CD4-positive, alpha-beta T cell treated with Interleukin-6 for 4 hours (primary cell): ENCODE results near the gene RDH13.
"Not testable (repeated sequence)": the region's sequence is repeated elsewhere in the genome, so short reads cannot be mapped to it uniquely, and the experiment has no call there.

Experiments used
- DNase-seq: peaks from one replicate; pipeline ENCODE4 v3.0.0-alpha.2; 2020; ENCODE audit warnings: mixed read lengths

Gene RDH13

DNA sequence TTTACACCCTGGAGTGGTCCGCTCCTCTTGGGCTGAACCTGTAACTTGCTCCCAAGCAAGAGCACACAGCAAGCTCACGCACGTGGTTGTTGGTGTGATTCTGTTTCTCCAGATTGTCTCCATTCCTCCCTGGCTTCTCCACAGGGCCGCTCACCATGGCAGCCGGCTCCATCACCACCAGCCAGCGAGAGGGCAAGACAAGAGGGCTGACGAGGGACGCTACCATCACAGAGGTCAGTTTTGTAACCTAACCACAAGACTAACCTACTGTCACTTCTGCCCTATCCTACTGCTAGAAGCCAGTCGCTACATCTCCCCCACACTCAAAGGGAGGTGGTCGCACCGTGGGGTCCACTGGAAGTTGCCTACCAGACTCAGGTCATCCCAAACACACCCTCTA lies 20.3 kb downstream of the RDH13 start:
- DNase-seq, result no peak

DNA sequence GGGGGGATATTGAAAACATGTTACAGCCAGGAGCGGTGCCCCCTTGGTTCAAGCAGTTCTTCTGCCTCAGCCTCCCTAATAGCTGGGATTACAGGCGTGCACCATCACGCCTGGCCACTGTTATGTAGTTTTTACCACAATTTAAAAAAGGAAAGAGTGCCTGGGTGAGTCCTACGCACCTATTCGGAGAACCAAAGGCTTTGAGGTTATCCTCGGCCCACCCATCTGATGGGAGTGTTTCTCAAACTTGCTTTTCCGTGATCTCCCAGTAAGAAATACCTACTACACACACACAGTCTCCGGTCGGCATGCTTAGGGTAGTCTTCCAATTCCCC lies 20.6 kb downstream of the RDH13 start:
- no peak for DNase-seq

DNA sequence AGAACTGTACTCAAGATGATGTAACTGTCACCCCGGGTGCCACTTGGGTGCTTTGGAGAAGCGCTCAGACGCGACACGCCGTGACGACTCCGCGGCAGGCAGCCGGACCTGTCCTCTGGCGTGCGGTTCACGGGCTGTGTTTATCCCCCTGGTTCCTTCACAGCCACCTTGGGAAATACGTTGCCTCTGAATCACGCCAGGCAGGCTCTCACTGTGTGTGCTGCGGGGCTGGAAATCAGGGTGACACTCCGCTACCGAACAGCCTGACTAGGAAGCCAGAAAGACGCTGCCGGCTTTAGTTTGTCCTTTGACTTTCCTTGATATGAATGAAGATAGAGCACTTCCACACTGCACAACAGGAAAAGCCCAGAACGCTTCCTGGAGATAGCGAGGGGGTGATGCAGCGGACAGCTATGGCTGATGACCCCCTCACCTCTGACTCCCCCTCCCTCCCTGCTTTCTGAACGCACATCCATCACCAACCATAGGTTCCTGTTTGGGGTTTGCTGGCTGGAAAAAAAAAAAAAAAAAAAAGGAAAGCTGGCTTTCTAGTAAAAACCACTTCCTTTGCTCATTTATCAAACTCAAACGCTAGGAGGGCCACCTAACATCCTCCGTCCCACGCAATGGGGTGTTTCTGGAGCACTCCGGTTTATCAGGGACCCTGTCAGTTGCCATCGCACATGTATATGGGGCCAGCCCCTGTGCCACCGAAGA lies 21.2 kb downstream of the RDH13 start:
- peak; percentile 3 for DNase-seq

DNA sequence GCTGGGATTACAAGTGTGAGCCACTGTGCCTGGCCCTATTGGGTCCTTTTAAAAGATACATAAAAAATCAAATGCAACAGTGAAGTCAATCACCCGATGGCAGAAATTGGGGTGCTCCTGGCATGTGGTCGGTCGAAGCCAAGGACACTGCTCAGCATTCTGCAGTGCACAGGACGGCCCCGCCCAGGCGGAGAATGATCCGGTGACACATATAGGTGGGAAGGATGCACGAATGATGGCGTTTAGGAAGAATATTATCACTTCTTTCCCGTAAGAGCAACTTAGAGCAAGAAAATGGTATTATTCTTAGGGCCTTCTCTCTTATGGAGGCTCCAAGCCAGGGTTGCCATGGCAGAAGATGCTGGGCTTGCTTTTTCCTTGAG lies 21.7 kb downstream of the RDH13 start:
- DNase-seq, result no peak

DNA sequence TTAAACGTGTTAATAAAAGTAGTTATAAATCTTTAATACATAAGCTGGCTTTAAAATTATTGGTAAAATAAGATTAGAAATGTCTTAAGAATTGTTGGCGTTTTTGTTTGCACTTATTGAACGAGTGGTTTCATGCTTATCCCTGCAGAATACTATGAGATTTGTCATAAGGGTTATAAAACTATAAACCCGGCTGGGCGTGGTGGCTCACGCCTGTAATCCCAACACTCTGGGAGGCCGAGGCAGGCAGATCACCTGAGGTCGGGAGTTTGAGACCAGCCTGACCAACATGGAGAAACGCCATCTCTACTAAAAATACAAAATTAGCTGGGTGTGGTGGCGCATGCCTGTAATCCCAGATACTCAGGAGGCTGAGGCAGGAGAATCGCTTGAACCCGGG lies 22.3 kb downstream of the RDH13 start:
- not testable (repeated sequence) for DNase-seq

DNA sequence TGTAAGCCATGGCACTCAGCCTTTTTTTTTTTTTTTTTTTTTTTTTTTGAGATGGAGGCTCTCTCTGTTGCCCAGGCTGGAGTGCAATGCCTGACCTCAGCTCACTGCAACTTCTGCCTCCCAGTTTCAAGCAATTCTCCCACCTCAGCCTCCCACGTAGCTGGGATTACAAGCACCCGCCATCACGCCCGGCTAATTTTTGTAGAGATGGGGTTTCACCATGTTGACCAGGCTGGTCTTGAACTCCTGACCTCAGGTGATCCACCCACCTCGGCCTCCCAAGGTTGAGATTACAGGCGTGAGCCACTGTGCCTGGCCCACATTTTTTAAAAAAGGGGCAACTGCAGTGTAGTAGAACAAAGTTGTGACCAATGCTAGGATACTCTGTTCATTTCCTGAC lies 25.3 kb downstream of the RDH13 start:
- not testable (repeated sequence) for DNase-seq

DNA sequence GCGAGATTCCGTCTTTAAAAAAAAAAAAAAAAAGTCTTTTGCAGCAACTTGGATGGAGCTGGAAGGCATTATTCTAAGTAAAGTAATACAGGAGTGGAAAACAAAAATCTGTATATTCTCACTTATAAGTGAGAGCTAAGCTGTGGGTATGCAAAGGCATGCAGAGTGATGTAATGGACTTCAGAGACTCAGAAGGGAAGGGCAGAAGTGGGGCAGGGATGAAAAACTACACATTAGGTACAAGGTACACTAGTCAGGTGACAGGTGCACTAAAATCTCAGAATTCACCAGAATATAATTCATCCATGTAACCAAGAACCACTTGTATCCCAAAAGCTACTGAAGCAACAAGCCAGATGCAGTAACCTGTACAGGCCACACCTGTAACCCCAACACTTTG lies 26.9 kb downstream of the RDH13 start:
- no peak for DNase-seq

DNA sequence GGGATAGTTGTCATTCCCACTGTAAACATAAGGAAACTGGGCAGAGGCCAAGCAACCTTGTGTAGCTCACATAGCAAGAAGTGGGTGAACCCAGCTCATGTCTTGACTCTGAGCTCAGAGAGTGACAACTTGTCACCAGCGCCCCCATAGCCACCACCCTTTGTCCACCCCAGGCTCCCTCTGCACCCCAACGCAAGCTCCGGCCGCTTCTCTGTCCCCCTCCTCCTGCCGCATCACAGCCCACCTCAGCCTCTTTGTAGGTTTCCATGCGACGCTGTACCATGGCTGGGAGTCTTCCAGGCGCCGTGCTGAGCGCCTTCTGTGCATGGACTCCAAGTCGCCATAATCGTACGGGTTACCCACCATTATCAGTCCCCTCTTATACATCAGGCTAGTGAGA lies 28.2 kb downstream of the RDH13 start:
- no peak for DNase-seq

DNA sequence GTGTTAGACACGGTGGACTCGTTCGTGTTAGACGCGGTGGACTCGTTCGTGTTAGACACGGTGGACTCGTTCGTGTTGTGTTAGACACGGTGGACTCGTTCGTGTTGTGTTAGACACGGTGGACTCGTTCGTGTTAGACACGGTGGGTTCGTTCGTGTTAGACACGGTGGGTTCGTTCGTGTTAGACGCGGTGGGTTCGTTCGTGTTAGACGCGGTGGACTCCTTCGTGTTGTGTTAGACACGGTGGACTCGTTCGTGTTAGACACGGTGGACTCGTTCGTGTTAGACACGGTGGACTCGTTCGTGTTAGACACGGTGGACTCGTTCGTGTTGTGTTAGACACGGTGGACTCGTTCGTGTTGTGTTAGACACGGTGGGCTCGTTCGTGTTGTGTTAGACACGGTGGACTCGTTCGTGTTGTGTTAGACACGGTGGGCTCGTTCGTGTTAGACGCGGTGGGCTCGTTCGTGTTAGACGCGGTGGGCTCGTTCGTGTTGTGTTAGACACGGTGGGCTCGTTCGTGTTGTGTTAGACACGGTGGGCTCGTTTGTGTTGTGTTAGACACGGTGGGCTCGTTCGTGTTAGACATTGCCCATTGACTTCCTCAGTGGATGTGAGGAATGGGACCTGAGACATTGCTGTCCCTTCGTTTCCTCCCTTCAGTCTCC lies 29.8 kb downstream of the RDH13 start:
- not testable (repeated sequence) for DNase-seq

DNA sequence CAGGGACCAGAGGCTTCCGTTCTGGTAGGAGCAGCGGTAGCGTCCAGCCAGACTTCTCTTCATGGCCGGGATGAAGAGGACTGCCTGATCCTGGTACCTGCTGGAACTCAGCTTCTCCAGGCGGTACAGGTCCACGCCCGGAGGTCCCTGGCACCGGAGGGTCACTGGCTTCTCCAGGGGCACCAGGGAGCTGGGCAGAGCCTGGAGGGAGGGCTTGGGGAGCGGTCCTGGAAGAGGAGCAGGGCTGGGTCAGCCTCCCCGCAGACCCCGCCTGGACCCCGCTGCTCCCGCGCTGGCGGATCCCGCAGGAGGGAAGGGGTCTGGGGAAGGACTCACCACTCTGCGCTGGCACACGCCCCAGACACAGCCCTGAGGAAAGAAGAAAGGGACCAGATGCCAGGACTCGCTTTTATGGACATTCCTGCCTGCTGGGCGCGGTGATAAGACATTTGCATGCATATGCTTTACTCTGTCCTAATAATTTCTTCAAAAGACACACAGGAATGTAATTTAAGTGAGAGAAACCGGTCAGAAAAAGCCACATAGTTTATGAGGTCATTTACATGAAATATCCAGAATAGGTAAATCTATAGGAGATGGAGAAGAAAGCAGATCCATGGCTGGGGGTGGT lies 30.7 kb downstream of the RDH13 start:
- no peak for DNase-seq

DNA sequence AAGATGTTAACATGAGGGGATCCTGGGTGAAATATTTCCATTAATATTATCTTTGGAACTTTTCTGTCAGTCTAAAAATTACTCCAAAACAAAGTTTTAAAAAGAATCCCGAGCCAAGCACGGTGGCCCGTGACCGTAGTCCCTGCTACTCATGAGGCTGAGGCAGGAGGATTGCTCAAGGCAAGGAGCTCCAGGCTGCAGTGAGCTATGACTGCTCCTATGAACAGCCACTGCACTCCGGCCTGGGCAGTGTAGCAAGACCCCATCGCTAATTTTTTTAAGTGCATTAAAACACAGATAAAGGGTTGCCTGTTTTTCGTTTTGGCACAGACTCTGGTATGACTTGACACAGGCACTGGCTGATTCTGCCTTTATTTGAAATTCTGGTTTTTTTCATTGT lies 31.8 kb downstream of the RDH13 start:
- DNase-seq, result no peak

DNA sequence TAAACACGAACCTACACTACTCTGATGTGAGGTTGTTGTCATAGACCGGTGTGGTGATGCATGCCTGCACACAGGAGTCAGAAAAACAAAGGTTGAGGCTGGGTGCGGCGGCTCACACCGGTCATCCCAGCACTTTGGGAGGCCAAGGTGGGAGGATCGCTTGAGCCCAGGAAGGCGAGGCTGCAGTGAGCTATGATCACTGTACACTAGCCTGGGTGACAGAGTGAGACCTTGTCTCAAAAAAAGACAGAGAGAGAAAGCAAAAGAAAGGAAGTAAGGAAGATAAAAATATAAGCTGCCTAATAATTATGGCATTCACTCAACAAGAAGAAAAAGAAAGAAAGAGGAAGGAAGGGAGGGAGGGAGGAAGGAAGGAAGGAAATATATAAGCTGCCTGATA lies 34.2 kb downstream of the RDH13 start:
- DNase-seq, result no peak

DNA sequence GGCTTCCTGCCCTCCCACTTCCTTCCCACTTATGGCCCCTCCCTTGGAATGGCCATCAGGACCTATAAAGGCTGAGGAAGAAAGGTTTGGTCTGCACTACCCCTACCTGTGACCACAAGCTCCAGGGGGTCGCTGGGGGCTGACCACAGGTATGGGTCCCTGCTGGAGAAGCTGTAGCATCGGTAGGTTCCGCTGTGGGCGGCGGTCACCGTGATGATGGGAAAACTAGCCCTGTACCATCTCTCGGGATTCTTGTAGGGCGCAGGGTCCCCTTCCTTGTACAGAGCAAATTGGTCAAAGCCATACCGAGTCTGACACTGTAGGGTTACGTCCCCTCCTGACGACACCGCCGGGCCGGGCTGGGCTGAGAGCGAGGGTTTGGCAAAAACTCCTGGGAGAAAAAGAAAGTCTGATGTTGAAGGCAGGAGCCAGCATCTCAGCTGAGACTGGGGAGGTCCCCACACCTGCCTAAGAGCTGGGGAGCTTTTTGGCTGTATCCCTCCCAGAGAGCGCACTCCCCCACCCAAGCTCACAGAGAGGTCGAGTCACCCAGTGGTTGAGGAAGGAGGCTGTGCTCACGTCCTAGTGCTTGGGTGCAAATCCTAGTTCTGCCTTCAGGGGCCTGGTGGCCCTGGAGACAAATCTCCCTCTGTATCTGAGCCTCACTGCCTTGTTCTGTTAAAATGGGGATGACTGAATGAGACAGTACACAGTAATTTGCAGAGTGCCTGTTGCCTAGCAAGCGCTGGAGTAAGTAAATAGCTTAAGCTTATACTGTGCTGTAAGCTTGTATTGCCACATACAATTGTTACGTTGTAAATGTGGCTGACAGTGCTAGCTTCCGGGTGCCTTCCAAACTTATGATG lies 35.2 kb downstream of the RDH13 start:
- no peak for DNase-seq

DNA sequence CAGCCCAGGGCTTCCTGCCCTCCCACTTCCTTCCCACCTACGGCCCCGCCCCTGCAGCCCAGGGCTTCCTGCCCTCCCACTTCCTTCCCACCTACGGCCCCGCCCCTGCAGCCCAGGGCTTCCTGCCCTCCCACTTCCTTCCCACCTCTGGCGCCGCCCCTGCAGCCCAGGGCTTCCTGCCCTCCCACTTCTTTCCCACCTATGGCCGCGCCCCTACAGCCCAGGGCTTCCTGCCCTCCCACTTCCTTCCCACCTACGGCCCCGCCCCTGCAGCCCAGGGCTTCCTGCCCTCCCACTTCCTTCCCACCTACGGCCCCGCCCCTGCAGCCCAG lies 35.8 kb downstream of the RDH13 start:
- DNase-seq, result not testable (repeated sequence)

DNA sequence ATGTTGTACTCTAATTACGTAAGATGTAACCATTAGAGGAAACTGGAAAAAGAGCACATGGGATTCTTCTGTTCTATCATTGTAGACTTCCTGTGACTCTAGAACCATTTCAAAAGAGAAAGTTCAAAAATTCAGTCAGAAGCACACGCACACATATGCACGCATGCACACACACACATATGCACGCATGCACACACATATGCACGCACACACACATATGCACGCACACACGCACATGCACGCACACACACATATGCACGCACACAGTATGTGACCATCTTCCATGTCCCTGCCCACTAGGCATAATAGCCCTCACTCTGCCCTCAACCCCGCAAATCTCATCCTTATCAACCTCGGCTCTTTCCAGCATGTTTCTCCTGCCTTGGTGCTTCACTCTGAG lies 38.8 kb downstream of the RDH13 start:
- no peak for DNase-seq

DNA sequence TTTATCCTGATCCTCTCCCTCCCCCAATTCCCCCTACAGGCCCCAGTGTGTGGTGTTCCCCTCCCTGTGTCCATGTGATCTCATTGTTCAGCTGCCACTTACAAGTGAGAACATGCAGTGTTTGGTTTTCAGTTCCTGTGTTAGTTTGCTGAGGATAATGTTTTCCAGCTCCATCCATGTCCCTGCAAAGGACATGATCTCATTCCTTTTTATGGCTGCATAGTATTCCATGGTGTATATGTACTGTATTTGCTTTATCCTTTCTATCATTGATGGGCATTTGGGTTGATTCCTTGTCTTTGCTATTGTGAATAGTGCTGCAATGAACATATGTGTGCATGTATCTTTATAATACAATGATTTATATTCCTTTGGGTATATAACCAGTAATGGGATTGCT lies 42.6 kb downstream of the RDH13 start:
- DNase-seq, result not testable (repeated sequence)

DNA sequence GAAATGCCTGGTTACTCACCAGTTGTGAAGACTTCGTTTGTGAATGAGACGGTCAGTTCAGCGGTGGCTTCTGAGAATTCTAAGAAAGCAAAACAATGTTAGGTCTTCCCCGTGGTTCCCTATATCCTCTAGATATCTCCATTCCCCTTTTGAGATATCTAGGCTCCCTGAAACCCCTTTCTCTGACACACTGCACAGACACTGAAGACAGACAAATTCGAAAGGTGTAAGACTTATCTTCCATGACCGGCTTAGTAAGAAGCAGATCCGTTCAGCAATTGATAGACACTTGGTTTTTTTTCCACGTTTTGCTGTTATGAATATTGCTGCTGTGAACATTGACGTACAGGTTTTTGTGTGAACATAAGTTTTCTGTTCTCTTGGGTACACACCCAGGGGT lies 44.3 kb downstream of the RDH13 start:
- DNase-seq, result no peak

DNA sequence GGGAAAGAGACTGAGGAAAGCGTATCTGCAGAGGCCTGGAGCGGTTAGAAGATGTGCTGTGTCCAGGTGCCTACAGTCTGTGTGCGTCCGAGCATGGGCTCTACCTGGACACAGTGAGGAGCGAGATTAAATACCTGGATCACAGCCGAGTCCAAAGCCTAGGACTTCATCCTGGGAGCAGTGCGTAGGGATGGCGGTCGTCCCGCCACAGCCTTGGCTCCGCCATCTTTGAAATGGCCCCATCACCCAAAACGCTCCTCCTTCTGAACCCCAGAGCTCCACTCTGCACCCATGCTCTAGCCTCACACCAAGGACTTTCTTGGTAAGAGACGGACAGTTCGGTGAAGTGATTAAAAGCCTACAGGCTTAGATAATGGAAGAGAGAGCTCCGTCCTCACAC lies 44.7 kb downstream of the RDH13 start:
- DNase-seq, result no peak

DNA sequence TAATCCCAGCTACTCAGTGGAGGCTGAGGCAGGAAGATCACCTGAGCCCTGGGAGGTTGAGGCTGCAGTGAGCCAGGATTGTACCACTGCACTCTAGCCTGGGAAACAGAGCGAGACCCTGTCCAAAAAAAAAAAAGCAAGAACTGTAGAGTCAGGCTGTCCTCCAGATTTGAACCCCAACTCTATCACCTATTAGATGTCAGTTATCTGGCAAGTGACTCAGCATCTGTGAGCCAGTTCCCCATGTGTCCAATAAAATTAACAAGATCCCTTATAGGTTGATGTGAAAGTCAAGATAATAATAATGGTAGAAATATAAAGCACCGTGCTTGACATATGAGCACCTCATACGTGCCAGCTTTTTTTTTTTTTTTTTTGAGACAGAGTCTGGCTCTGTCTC lies 46.9 kb downstream of the RDH13 start:
- no peak for DNase-seq

DNA sequence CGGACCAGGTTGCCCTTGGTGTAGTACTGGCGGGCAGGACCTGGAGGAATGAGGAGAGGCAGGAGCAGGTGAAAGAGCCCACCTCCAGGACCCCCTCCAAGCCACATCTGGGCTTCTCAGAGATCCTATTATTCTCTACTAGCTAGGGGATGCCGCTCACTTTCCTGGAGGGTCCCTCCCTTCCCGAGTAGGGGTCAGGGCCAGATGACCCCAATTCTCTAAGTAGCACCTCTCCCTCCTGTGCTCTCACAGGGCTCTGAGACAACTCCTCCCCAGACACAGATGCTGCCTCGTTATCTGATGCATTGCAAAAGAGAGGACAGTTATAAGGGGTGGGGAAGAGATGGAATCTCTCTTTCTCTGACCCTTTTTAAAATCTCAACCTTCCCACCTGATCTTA lies 47.8 kb downstream of the RDH13 start:
- DNase-seq, result no peak

DNA sequence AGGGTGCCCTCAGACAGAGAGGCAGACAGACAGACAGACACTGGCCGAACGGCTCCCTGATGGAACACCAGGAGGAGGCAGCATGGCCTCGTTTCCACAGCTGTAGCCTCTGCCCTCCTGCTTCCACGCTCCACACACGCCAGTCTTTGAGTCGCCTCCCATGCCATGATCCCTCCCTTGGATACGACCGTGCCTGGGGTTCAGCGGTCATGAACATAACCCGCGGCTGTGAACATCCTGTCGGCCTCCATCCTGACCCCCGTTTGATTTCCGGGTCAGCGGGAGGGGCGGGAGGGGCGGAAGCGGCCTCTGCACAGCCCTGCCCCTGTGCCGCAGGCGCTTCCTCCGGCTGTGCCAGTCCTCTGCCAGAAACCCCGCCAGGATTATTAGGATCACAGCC lies 48.2 kb downstream of the RDH13 start:
- peak; percentile 13 for DNase-seq

DNA sequence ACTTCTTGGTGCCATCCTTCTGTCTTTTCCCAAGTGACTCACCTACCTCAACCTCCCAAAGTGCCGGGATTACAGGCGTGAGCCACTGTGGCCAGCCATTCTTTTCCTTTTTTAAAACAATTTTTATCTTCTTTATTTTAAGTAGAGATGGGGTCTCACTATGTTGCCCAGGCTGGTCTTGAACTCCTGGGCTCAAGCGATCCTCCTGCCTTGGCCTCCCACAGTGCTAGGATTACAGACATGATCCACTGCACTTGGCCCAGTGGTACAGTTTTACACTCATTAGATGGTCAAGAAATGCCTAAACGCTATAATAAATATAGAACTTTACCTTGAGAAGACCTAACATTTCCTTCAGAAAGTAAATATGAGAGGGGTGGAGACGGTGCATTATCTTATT lies 49.4 kb downstream of the RDH13 start:
- no peak for DNase-seq

DNA sequence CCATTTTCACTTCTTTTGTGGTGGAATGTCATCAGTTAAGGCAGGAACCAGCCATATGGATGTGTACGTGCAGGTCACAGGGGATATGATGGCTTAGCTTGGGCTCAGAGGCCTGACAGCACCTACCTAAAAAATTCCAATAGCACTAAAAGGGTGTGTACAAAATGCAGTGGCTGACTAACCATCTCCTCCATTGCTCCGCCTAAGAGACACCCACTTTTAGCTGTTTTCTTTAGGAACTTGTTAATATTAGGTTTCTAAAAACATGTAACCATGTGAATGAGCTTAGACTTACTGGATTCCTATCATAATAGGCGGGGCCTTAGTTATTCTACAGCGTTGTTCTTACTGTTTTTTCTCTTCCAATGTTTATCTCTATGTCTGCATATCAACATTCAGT lies 50.6 kb downstream of the RDH13 start:
- no peak for DNase-seq

DNA sequence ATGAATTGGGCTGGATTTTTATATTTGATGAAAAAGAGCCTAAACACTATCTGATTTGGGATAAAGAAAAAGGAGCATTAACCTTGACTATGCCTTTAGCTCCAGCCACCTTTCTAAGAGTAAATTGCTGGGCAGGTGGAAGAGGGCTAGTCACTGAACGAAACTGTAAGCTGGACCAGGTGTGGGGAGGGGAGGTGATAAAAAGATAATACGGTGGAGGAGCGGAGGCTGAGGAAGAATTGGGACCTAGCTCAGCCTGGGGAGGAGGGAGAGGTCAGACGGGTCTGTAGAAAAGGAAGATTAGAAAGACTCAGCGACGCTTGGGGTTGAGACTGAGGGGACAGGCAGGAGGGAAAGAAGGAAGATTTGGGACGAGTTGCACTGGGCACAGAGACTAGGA lies 52.4 kb downstream of the RDH13 start:
- not testable (repeated sequence) for DNase-seq
